Endometrium (tissue), 2 donors: Measurements from ENCODE around the gene PANX1.
"Not testable (repeated sequence)": the region's sequence is repeated elsewhere in the genome, so short reads cannot be mapped to it uniquely, and the experiment has no call there.

Experiments used
- FAIRE-seq: peaks from 2 replicates; lab custom pipeline; 2012; peaks lifted over from hg19 to GRCh38; lab: Jason Lieb, UNC
- donor health status: control.
- donor health status: control.

PANX1 gene

GRCh38 chr11:94150056-94150455 is 21.4 kb downstream of the PANX1 start:
- FAIRE-seq, result no peak

- no peak for FAIRE-seq
Measured at GRCh38 chr11:94150704-94151685, 22.4 kb downstream of the PANX1 start.

GRCh38 chr11:94151903-94152677 is 23.4 kb downstream of the PANX1 start:
- FAIRE-seq, result no peak

DNA sequence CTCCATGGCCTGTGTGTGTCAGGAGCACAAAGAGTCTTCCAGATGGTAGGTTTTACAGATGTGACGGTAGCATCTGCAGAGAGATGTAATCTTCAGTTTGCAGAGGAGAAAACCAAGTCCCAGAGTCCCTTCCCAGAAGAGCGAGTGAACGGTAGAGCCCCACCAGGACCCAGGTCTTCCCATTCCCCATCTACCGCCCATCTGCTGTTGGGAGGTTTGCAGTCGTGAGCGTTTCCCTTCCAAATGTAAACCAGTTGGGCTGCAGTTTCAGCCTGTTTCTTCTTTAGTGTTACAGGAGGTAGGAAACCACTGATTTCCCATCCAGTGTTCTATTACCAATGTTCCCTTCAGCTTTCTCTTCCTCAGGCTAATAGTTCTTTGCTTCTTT is 24.0 kb downstream of the PANX1 start:
- no peak for FAIRE-seq

DNA sequence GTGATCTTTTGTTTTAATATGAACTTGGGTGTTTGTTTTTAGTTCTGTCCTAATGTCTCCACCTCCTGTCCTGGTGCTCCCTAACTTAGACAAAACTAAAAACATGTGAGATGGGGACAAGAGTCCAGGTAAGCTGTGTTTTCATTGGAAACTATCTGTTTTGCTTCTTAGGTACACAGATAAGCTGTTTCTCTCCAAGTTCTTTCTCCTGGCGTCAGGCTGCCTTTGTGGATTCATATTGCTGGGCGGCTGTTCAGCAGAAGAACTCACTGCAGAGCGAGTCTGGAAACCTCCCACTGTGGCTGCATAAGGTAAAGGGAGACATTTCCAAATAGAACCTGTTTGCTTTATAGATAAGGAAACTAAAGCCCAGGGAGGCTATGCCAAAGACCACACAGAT is 24.7 kb downstream of the PANX1 start:
- FAIRE-seq, result no peak

GRCh38 chr11:94154095-94154856 is 25.6 kb downstream of the PANX1 start:
- no peak for FAIRE-seq

DNA sequence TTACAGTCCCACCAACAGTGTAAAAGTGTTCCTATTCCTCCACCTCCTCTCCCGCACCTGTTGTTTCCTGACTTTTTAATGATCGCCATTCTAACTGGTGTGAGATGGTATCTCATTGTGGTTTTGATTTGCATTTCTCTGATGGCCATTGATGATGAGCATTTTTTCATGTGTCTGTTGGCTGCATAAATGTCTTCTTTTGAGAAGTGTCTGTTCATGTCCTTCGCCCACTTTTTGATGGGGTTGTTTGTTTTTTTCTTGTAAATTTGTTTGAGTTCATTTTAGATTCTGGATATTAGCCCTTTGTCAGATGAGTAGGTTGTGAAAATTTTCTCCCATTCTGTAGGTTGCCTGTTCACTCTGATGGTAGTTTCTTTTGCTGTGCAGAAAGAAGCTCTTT is 28.7 kb downstream of the PANX1 start:
- FAIRE-seq, result not testable (repeated sequence)

DNA sequence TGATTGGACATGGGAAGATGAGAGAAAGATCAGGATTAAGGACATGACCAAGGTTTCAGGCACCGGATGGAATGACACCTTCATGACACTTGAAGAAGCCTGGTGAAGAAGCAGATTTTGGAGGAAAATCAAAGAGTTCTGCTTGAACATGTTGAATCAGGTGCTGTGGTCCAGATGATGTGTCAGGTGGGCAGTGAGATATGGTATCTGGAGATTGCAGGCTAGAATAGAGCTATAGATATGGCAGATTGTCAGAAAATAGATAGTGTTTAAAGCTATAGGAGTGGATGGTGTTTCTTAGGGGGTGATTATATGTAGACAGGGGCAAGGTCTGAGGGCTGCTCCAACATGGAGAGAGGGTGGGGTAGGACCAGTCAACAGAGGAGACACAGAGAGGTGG is 40.2 kb downstream of the PANX1 start:
- FAIRE-seq, result no peak

GRCh38 chr11:94169516-94169915 is 40.9 kb downstream of the PANX1 start:
- no peak for FAIRE-seq

DNA sequence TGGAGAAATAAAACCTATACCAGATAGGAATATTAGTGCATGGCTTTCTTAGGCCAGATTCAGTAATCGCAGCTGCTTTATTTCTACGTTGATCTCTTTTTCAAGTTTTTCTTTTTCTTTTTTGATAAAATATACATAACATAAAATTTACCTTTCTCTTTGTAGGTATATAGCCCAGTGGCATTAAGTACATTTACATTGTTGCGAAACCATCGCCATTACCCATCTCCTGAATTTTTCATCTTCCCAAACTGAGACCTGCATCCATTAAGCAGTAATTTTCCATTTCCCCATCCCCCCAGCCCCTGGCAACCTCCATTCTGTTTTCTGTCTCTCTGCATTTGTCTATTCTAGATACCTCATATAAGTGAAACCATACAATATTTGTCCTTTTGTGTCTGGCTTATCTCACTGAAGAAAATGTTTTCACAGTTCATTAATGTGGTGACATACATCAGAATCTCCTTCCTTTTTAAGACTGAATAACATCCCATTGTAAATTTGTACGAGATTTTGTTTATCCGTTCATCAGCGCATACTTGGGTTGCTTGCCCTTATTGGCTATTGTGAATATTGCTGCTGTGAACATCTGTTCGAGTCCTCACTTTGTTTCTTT is 41.4 kb downstream of the PANX1 start:
- no peak for FAIRE-seq

DNA sequence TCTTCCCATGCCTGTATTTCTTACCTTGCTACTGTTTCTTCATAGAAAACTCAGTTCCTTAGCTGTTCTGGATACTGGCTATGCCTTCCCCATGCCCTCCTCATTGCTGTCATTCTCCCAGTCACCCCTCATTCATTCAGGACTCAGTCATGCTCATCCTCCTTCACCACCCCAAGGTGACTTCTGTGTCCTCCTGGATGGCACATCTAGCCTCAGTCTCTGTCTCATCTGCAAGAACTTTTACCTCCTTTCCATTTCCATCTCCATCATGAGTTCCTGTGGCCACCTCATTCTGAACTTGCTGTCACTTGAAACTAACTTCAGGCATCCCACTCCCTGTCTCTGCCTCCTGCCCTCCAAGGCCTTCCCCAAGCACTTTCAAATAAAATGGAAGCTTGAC is 42.3 kb downstream of the PANX1 start:
- no peak for FAIRE-seq

GRCh38 chr11:94171693-94172440 is 43.2 kb downstream of the PANX1 start:
- FAIRE-seq, result no peak

DNA sequence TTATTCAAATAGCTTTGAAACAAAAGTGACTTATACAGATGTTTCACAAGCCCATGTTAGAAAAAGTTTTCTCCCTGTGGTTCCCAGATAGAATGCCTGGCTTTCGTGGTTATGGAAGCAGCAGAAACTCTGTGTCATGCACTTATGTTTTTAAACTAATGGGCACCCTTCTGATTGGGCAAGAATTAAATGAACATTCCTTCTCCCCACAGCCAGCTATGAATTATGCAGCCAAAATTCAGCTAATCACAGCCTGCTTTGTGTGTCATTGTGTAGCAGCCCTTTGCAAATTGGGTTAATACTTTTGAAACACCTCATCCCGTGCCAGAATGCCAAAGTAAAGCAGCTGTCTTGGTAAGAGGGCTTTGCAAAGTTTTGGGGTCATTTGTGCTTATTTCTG is 46.9 kb downstream of the PANX1 start:
- no peak for FAIRE-seq

GRCh38 chr11:94178331-94178730 is 49.7 kb downstream of the PANX1 start:
- FAIRE-seq, result no peak

DNA sequence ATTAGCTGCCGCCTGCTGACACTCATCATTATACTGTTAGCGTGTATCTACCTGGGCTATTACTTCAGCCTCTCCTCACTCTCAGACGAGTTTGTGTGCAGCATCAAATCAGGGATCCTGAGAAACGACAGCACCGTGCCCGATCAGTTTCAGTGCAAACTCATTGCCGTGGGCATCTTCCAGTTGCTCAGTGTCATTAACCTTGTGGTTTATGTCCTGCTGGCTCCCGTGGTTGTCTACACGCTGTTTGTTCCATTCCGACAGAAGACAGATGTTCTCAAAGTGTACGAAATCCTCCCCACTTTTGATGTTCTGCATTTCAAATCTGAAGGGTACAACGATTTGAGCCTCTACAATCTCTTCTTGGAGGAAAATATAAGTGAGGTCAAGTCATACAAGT is 51.1 kb downstream of the PANX1 start:
- FAIRE-seq, result no peak

DNA sequence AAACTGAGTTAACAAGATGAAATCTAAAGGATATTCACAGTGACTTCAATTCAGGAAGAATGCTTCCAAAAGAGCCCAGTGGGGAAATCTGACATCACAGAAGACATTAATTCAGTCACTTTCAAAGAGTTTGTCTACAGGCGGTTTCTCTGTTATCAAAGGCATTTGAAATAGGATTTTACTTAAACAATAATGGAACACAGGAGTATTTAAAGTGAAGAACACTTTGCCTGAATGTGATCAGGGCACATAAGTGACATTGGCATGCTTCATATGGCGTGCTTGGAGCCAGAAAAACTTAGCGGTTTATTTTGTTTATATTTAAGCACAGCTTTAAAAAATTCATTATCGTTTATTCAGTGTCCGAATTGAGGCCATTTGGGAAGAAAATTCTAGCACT is 52.9 kb downstream of the PANX1 start:
- no peak for FAIRE-seq

- no peak for FAIRE-seq
Measured at GRCh38 chr11:94181943-94182342, 53.3 kb downstream of the PANX1 start.

DNA sequence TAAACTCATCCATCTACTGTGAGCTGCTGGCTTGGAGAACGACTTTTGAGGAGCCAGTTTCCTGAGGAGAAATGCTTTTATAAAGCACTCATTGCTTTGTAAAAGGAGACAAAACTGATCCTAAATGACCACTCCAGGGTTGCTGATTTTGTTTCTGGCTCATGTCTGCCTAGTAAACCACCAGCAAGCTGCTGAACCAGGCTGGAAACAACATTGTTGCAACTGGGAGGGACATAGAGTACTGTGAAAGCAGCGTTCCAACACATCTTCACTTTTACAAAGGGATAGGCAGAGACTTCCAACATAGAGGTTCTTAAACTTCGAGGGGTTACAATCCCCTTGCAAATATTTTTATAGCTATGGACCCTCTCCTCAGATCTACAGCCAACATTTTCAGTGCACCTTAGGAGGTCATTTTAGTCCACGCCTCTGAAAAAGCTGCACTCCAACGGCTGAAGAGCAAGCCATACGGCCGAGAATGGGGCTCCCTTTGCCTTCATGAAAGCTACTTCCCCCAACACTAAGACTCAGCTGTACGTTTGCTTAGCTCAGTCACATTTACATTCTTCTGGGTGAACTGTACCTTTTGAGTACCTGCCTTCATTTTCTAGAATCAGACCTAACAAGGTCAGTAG is 54.7 kb downstream of the PANX1 start:
- FAIRE-seq, result no peak

- no peak for FAIRE-seq
Measured at GRCh38 chr11:94183886-94184264, 55.2 kb downstream of the PANX1 start.

GRCh38 chr11:94184362-94184761 is 55.7 kb downstream of the PANX1 start:
- FAIRE-seq, result no peak

- FAIRE-seq, result no peak
Measured at GRCh38 chr11:94184846-94185245, 56.2 kb downstream of the PANX1 start.
